ENCODE results near the gene ABCC2. TPM values are rescaled to one million over a fixed set of nuclear protein-coding genes. Genes with fewer than 3 reads are reported as not detected.

The ABCC2 gene
- total RNA-seq, 1 donor from 2014 or later, result 0.22 TPM

DNA sequence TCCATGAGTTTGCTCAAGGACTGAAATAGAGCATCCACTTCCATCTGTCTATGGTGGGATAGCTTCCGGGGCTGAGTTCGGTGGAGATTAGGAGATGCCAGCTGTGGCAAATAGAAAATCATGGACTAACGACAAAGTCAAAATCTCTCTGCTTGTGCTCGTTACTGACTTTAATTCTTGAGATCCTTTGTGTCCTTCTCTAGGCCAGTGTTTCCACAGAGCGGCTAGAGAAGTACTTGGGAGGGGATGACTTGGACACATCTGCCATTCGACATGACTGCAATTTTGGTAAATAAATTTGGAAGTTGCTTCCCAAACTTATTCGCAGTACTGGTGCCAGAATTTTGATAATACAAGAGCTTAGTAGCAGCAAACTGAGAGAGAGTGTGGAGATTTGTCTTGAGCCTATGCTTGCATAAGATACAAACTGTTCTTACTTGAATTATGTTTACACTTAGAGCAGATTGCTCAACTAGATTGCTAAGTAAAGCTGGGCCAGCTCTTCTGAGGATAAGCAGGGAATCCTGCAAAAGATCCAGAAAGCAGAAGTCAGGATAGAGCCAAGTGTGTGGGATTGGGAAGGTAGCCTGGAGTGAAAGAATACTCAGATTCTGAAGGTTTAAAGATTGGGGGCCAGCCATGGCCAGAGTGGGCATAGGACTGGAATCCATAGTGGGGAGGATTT is 27.6 kb downstream of the ABCC2 start:
- no peak for DNase-seq
- TF ChIP-seq, protein P1, sequence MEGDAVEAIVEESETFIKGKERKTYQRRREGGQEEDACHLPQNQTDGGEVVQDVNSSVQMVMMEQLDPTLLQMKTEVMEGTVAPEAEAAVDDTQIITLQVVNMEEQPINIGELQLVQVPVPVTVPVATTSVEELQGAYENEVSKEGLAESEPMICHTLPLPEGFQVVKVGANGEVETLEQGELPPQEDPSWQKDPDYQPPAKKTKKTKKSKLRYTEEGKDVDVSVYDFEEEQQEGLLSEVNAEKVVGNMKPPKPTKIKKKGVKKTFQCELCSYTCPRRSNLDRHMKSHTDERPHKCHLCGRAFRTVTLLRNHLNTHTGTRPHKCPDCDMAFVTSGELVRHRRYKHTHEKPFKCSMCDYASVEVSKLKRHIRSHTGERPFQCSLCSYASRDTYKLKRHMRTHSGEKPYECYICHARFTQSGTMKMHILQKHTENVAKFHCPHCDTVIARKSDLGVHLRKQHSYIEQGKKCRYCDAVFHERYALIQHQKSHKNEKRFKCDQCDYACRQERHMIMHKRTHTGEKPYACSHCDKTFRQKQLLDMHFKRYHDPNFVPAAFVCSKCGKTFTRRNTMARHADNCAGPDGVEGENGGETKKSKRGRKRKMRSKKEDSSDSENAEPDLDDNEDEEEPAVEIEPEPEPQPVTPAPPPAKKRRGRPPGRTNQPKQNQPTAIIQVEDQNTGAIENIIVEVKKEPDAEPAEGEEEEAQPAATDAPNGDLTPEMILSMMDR (IDR thresholded peaks at IDR 0.05; ENCODE audit: borderline replicate concordance), result no peak
- H3K27me3 ChIP-seq (ENCODE audit: low read depth), result no peaks in the 10 kb centered on the region
- no peak overlapping the region for H3K4me3 ChIP-seq
- H3K27ac ChIP-seq (replicated peaks), result no peak overlapping the region
- no peaks in the 10 kb centered on the region for H3K4me1 ChIP-seq
- no peaks in the 10 kb centered on the region for H3K9me3 ChIP-seq (replicated peaks)
- no peaks in the 10 kb centered on the region for H3K36me3 ChIP-seq
- intact Hi-C loops (cut with micrococcal nuclease), result no loop called here

DNA sequence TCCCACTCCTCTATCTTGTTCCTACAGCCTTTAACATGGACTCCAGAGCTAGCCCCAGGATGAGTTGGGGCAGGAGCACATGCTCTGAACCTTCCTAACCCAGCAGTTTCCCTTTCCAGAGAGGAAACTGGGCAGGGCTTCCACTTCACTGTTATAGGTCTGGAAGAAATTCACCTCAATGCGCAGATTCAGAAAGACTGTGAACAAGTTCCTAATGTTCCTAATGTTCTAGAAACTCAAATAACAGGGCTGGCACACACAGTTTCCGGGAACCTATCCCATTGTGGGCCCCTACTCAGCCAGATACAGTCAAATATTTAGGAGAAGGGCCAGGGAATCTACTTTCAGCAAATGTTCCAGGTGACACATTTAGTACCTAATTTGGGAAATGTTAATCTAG is 29.7 kb downstream of the ABCC2 start:
- H3K27me3 ChIP-seq (ENCODE audit: low read depth), result no peaks in the 10 kb centered on the region
- no peaks in the 10 kb centered on the region for H3K9me3 ChIP-seq (replicated peaks)
- H3K27ac ChIP-seq (replicated peaks), result no peak overlapping the region
- intact Hi-C loops (cut with micrococcal nuclease), result no loop called here
- TF ChIP-seq, protein P1 (IDR thresholded peaks at IDR 0.05; ENCODE audit: borderline replicate concordance), result no peak
- no peak overlapping the region for H3K4me3 ChIP-seq
- DNase-seq, result no peak
- no peaks in the 10 kb centered on the region for H3K36me3 ChIP-seq
- no peaks in the 10 kb centered on the region for H3K4me1 ChIP-seq

DNA sequence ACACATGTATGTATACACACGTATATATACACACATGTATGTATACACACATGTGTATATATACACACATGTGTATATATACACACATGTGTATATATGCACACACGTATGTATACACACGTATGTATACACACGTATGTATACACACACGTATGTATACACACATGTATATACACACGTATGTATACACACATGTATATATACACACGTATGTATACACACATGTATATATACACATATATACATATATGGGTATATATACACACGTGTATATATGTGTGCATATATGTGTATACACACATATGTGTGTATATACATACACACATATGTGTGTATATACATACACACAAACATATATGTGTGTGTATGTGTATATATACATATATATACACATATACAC is 31.7 kb downstream of the ABCC2 start:
- Histone ChIP-seq H3K9me3 (replicated peaks) (no peaks in the 10 kb centered on the region), H3K36me3 (no peaks in the 10 kb centered on the region), H3K4me3 (no peak overlapping the region), H3K27me3 (ENCODE audit: low read depth) (no peaks in the 10 kb centered on the region), H3K27ac (replicated peaks) (no peak overlapping the region), H3K4me1 (no peaks in the 10 kb centered on the region)
- TF ChIP-seq, protein P1 (IDR thresholded peaks at IDR 0.05; ENCODE audit: borderline replicate concordance), result no peak
- no peak for DNase-seq
- intact Hi-C loops (cut with micrococcal nuclease), result no loop called here

DNA sequence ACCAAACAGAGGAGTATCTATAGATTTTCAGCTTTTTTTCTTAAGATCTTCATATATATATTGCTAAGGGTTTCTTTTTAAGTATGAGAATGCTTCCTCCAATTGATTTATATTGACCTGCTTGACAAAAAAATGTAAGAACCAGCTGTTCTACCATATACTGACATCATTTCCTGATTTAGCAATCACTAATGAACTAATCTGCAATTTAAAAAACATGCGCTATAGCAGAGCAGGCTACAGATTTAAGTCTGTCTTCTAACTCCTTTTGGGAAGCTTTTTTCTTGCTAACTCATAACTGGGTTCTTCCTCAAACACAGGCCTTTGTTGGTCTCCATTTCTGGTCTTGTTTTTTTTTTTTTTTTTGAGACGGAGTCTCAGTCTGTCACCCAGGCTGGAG is 33.2 kb downstream of the ABCC2 start:
- no peaks in the 10 kb centered on the region for H3K36me3 ChIP-seq
- intact Hi-C loops (cut with micrococcal nuclease), result no loop called here
- H3K27me3 ChIP-seq (ENCODE audit: low read depth), result no peaks in the 10 kb centered on the region
- TF ChIP-seq, protein P1 (IDR thresholded peaks at IDR 0.05; ENCODE audit: borderline replicate concordance), result no peak
- no peaks in the 10 kb centered on the region for H3K4me1 ChIP-seq
- no peak overlapping the region for H3K4me3 ChIP-seq
- H3K27ac ChIP-seq (replicated peaks), result no peak overlapping the region
- no peak for DNase-seq
- no peaks in the 10 kb centered on the region for H3K9me3 ChIP-seq (replicated peaks)

DNA sequence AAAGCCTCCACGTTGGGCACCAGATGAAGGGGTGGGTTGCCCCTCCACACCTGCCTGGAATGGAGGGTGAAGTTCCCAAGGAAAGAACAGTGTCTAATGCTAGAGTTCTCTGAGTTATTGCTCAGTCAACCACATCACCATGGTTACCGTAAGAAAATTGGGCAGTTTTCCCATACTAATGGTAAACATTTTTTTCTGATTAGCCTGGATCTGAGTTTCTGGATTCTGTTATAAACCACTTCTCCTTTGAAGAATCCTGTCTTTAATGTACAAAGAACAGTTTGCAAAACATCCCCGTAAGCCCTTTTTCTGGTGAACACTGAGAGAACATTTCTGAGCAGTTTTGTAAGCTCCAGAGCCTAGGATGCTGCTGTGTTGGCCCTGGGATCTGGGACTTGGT is 45.5 kb downstream of the ABCC2 start:
- Histone ChIP-seq H3K9me3 (replicated peaks) (no peaks in the 10 kb centered on the region), H3K4me3 (no peak overlapping the region), H3K4me1 (no peaks in the 10 kb centered on the region), H3K27me3 (ENCODE audit: low read depth) (no peaks in the 10 kb centered on the region), H3K27ac (replicated peaks) (no peak overlapping the region), H3K36me3 (no peaks in the 10 kb centered on the region)
- TF ChIP-seq, protein P1 (IDR thresholded peaks at IDR 0.05; ENCODE audit: borderline replicate concordance), result no peak
- intact Hi-C loops (cut with micrococcal nuclease), result no loop called here
- DNase-seq, result no peak

Measured in left ventricle myocardium inferior (tissue), 1 donor.